NCI-H82 treated with DMSO at 0.1 percent for 48 hours (cell line): ENCODE results near the gene FKBP9.
"Not testable (repeated sequence)": the region's sequence is repeated elsewhere in the genome, so short reads cannot be mapped to it uniquely, and the experiment has no call there.

Experiments
- DNase-seq: peaks from one replicate; lab custom pipeline; 2025; ENCODE audit not compliant: unreplicated experiment; lab: John Stamatoyannopoulos, UW

FKBP9 gene, protein sequence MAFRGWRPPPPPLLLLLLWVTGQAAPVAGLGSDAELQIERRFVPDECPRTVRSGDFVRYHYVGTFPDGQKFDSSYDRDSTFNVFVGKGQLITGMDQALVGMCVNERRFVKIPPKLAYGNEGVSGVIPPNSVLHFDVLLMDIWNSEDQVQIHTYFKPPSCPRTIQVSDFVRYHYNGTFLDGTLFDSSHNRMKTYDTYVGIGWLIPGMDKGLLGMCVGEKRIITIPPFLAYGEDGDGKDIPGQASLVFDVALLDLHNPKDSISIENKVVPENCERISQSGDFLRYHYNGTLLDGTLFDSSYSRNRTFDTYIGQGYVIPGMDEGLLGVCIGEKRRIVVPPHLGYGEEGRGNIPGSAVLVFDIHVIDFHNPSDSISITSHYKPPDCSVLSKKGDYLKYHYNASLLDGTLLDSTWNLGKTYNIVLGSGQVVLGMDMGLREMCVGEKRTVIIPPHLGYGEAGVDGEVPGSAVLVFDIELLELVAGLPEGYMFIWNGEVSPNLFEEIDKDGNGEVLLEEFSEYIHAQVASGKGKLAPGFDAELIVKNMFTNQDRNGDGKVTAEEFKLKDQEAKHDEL

DNA sequence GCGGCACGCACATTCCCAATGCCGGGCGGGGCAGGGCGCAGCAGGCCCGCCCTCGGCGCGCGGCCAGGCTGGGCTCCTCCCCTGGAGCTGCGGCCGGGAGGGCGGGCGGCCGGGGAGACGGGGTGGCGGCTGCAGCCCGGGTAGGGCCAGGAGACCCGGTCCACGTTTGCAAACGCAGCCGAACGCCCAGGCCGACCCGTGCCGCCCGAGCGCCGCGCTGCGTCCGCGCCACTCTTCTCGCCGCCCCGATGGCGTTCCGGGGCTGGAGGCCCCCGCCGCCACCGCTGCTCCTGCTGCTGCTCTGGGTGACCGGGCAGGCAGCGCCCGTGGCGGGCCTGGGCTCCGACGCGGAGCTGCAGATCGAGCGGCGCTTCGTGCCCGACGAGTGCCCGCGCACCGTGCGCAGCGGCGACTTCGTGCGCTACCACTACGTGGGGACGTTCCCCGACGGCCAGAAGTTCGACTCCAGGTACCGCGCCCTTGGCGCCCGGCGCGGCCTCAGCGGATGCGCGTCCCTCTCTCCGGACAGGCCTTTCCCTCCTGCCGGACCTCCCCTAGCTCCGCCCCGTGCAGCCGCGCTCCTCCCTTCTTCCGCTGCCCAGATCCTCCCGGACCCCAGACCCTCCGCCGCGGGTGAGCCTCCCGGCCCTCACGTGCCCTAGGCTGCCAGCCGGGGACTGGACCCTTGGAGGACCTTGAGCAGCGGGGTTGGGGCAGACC lies at the start of gene FKBP9:
Gene FKBP9 (plus strand): TSS at position 115 of the 720 bp plus-strand sequence. CDS start 134 bp downstream, at position 249.
- peak; percentile 32 for DNase-seq

DNA sequence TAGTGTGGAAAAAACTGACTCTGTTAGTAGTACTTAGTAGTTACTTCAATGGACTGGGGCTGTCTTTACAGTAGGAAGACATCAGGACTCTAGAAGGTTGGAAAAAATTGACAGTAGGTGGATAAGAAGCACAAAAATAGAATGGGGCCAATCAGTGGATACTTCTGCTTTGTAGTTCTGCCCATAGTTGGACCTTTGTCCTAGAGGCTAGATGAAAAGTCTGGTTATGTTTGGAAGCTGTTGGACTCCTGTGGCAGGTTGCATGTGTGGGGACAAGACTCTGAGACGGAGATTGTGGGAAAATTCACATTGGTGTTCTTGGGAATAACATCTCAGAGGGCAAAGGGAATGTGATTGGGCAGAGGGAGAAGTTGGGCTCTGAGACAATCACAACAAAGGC lies 47.0 kb upstream of the FKBP9 start:
- DNase-seq: no peak

DNA sequence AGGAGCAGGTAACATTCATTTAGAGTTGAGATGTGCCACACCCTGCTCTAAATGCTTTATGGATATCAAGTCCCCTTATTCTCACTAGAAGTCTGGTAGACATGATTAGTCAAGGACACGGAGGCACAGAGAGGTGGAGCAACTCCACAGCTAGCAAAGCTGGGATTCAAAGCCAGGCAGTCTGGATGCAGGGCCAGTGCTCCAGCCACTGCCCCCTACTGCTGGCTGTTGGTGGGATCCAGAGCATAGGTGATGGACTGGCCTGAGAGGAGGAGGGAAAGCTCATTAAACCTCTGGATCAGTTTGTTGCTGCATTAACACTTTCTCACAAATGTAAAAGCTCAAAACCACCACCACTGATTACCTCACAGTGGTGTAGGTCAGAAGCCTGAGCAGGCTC lies 43.1 kb upstream of the FKBP9 start:
- no peak for DNase-seq

DNA sequence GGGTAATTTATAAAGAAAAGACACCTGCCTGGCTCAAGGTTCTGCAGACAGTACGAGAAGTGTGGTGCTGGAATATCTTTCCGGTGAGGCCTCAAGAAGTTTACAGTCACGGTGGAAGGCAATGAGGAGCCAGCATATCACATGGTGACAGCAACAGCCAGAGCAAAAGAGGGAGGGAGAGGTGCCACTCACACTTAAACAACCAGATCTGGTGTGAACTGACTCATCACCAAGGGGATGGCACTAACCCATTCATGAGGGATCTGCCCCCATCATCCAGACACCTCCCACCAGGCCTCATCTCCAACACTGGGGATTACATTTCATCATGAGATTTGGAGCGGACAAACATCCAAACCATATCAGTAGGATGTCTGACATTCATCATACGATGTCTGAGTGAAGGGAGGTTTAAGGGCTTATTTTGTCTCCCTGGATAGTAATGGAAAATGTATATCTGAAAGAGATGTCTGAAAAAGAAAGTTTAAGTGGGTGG lies 42.2 kb upstream of the FKBP9 start:
- DNase-seq: no peak

DNA sequence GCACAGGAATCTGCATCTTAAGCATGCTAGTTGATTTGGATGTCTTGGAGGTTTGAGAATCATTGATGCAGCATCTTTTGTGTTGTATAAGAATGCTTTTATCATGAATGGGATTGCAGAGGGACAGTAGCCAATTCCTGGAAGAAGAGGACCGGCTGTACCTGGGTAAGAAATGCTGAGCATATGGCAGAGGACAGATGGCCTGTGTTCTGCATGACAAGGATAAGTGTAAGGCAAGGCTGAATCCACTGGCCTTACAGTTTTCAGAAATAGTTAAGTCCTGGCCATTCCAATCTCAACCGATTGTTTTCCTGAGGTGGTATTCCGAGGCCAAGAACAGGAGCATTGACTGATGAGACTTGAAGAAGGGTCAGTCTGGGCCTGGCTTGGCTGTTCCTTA lies 41.2 kb upstream of the FKBP9 start:
- peak; percentile 36 for DNase-seq

DNA sequence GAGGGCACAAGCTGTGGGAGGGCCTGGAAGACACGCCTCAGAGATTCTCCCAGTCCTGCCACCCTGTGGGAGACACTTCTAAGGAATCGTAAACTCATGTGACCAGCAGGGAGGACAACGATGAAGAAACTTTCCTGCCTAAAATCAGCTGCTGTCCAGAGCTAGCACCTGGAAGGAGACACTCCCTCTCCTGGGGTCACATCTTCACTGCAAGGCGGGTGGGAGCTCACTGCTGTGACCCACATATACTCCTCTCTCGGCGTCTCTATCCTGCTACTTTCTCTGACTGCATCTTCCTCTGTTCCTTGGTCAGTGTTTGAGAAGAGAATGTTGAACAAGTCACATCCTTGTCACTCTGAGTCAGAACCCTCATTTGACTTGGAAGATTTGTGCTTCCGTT lies 40.2 kb upstream of the FKBP9 start:
- DNase-seq: not testable (repeated sequence)

DNA sequence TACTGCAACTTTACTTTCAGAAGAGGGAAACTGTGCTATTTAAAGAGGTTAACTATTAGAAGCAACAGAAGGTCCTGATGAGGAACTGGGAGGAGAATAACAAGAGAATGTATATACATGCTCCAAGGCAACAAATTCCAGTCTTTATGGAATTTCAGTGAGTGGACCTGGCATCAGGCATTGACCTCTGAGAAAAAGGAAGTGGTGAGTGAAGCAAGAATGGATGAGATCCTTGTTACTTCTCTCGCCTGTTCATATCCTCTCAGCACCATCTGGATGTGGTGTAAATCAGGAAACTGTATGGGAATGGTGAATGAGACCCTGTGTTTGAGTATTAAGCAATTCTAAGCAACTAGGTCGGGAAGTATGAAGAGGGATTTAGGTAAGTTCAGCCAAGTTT lies 35.3 kb upstream of the FKBP9 start:
- DNase-seq: no peak

DNA sequence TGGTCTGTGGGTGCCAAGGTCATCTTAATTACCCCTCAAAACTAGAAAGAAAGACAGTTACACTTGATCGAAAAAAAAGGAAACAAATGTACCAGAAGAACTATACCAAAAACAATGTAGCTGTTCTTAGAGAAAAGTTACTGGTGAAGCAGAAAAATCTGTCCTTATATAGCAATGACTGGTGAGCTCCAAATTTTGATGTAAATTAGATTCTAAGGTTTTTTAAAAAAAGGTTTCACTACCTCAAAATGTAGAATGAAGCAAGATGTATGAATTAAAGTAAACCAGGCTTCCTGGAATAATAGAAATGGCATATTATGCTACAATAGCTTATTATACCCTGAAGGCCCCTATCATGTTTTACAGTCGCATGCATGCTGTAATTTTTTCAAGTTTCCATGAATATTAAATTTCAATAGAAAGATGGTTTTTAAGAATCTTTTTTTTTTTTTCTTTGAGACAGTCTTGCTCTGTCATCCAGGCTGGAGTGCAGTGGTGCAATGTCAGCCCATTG lies 28.4 kb upstream of the FKBP9 start:
- no peak for DNase-seq

DNA sequence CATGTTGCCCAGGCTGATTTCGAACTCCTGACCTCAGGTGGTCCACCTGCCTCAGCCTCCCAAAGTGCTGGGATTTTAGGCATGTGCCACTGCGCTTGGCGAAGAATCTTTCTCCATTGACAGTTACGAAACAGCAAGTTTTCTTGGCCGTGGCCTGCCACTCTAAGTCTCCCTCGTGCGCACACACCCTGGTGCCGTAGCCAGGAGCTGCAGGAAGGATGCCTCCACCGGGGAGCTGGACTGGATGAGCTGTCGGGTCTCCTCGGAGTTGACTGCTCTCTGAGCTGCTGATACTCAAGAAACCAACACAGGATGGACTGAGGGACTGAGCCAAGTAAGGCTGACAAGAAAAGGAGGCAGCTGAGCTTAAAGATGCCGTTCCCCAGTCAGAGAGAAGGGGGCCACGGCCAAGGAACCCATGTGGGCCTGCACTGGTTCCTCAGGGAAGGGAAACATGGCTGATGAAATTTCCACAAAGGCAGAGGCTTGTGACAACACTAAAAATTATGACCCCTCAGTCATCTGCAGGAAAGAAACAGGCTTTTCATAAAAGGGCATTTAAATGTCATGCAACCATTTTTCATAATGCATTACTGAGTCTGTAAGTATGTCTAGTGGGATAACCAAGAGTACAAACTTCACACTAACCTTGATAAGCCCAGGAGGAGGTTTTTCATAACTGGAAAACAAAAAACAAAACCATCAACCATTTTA lies 27.7 kb upstream of the FKBP9 start:
- no peak for DNase-seq

DNA sequence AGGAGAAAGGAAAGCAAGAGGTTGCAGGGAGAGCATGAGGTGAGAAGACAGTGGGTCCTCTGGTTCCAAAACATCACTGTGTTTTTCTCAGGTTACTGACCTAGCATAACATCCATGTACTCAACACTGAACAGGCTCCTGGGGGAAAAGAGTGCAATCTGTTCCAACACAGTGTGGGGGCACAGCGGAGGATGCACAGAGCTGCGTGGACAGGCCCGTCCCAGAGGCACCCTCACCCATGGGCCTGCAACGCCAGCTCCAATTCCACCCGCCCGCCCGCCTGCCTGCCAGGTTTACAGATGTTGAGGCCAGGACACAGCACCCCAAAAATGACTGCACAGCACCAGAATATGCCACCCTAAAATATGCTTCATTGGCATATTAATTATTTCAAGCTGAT lies 26.9 kb upstream of the FKBP9 start:
- no peak for DNase-seq

DNA sequence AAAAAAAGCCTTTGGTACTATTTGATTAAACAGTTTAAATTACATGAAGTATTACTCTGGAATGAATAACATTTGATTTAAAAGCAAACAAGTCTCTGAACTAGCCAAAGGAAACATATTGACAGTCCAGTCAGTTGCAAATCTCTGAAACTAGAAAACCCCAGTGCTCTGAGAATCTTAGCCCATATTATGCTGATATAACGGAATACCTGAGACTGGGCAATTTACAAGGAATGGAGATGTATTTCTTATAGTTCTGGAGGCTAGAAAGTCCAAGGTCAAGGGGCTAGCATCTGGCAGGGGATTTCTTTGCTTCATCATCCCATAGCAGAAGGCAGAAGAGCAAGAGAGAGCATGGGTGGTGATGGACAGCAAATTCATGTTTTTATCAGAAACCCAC lies 21.7 kb upstream of the FKBP9 start:
- DNase-seq: no peak

DNA sequence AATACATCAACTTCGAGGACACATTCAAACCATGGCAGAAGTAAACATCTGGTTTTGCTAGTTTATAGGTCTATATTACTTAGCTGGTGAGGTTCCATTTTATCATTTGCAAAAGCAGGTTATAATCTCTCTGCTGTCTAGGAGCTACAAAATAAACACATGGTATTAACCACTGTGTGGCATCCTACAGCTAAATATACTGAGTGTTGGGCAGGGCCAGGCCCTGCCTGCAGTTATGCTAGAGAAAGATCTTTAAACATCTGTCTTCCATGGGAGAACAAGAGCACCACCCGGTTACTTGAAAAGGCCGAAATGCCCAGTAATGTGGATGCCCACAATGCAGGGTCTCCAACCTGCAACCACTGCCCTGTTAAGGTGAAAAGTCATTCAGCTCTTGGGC lies 20.6 kb upstream of the FKBP9 start:
- DNase-seq: no peak

DNA sequence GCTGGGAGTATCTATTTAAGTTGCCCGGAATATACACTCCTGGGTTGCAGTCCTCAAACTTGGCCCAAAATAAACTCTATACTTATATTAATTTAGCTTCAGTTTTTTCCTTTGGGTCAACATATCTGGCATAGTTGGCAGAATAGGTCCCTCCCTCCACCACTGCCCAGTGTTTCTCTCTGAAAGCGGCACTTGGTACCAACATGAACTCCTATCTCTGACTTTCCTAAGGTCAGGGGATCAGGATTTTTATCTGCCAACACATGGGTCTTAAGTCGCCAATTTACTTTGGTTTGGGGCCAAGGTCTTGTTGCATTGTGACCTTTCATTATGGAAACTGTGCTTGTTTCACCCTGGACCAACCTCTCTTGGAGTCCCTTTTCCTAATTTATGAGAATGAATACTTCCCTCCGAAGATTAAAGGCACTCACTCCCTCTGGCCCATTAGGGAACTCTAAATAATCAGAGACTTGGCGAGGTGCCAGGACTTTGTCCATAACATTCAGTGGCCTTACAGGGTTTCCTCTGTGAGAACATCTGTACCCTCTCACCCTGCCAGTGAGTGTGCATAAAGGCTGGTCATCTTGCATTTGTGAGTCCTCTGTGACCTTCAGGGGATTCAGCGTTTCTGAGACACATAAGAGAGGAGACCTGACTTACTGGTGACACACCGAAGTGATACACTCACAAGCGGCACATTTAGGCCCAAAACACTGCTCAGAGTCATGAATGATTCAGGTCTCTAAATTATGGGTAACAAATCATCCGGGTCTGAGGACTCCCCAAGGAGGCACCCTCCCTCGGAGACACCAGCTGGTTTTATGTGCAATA lies 19.7 kb upstream of the FKBP9 start:
- peak; percentile 82 for DNase-seq

DNA sequence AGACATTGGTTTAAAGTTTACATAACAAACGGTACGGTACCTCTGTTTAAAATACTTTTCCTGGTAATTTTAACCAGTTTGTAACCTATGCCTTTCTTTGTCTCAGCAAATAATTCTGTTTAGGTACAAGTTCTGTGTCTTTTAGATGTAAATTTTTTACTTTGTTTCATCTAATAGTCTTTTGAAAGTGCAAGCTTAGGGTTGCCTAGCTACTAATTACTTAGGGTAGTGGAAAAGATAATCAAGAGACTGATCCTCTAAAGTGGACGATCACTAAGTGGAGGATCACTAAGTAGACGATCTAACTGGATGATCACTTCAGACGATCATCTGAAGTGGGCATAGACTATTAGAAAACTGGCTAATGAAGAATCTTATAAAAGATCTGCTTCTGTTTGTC lies 16.1 kb upstream of the FKBP9 start:
- peak; percentile 85 for DNase-seq

DNA sequence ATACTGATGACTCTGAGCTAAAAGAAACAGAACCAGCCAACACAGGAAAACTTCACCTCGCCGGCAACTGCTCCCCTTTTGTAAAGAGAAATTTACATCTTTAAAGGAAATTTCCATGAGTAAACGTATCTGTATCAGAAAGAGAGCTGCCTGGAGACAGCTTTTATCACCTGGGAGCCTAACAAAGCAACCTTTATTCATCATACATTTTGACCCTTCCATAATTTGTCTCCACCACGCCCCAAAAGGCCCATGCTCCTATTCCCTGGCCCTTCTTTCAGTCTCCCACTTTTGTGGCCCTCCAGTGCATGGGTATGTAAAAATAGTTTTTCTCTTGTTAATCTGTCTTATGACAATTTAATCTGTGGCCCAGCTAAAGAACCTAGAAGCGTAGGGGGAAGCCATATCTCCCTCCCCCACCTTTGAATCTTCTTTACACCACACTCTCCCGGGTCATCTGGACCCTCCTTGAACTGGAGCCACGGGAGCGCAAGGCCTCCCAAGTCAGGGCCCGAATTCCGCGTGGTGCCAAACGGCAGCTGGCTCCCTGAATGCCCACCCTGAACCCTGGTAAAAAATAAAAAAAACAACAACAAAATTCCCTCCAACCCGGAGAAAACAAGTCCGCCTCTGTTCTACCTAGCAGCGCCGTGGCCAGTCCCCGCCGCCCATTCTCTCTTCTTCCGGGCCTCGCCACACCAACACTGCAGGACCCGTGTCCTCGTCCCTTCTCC lies 15.4 kb upstream of the FKBP9 start:
- DNase-seq: peak; percentile 15

DNA sequence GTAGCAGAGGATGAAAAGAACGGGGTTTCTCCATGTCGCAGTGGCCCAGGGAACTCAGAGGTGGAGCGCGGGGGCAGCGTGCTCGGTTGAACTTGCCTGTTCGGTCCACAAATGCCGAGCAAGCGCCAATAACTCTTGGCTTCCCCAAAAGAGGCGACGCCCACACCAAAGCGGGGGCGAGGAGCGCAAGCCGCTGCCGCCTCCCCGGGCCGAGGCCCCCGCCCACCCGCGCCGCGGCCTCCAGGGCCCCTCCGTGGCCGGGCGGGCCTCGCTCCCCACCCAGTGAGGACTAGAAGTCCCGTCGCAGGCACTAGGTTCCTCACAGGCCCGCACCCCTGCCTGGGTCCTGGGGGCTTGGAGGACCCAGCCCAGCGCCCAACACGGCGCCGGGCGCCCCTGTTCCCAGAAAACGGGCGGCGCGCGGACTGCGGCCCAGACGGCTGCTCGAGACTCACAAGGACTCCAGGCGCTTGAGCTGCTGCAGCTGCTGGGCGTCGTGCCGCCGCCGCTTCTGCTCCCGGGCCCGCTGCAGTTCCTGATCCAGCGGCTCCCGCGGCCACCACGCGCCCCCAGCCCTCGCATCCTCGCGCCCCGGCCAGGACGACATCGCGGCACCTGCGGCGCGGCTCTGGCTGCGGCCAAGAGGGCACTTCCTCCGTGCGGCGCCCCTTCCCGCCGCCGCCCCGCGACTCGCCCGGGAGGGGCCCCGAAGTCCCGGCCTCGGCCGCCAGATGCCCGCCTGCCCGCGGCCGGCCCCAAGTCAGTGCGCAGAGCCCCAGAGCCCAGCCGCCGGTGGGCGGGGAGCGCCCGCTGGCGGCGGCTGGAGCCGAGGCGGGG lies 14.6 kb upstream of the FKBP9 start:
- no peak for DNase-seq

DNA sequence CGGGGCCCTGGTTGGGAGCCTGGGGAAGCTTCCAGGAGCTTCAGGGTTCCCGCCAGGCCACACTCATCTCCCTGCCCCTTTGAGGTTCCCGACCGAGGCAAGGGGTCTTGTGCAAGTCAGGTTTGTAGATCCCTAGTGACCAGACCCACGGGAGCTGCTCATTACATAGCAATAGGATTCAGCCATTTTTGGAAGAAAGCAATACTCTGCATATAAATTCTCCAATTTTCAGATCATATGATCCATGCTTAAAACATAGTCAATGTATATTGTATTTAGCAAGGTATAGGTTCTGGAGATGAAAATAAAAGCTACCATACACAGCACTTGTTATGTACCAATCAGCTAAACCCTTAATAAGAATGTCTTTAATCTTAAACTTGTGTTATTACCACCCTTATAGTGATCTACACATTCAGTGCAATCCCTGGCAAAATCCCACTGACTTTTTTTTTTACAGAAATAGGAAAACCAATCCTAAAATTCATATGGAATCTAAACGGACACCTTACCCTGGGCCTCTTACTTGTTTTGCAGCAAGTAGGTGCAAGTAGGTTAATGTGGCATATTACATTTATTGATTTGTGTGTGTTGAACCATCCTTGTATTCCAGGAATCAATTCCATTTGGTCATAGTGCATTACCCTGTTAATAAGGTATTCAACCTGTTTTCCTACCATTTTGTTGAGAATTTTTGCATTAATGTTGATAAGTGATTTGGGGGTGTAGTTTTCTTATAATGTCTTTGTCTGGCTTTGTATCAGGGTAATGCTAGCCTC lies 13.8 kb upstream of the FKBP9 start:
- DNase-seq: peak; percentile 60

DNA sequence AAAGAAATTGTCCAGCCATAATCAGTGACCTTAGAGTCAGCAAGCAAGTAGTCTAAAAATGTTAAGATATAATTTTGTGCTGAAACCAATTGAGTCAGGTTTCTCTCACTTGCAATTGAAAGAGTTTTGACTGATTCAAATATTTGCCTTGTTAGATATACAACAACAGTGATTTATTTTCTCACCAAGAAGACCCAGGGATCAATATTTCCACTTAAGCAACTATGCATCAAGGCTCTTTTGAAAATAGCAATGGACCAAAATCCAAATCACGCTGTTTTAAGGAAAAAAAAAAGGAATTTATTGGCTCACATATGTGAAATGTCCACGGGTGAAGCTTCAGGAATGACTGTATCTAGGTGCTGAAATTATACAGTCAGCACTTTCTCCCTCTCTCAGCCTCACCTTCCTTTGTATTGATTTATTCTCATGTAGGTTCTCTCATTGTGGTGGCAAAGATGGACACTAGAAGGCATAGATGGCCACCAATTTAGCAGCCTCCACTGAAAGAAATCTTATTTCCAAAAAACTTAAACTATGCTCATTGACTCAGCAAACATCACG lies 9.7 kb upstream of the FKBP9 start:
- no peak for DNase-seq
